GM10266 (cell line): Measurements from ENCODE around the gene RASGRP2.
A peak's percentile ranks its signal among the peaks of the same experiment; 100 is the strongest.

Source experiments
- DNase-seq: peaks from one replicate; pipeline ENCODE4 v3.0.0; 2012; ENCODE audit errors: extremely low spot score
- TF ChIP-seq, protein P1 (sequence below): IDR thresholded peaks from 2 replicates; pipeline ENCODE4 v1.5.1; 2012; ENCODE audit warnings: mild to moderate bottlenecking, low read depth; ENCODE audit not compliant: control insufficient read depth, insufficient read depth; ENCODE audit errors: missing control alignments

Gene RASGRP2

DNA sequence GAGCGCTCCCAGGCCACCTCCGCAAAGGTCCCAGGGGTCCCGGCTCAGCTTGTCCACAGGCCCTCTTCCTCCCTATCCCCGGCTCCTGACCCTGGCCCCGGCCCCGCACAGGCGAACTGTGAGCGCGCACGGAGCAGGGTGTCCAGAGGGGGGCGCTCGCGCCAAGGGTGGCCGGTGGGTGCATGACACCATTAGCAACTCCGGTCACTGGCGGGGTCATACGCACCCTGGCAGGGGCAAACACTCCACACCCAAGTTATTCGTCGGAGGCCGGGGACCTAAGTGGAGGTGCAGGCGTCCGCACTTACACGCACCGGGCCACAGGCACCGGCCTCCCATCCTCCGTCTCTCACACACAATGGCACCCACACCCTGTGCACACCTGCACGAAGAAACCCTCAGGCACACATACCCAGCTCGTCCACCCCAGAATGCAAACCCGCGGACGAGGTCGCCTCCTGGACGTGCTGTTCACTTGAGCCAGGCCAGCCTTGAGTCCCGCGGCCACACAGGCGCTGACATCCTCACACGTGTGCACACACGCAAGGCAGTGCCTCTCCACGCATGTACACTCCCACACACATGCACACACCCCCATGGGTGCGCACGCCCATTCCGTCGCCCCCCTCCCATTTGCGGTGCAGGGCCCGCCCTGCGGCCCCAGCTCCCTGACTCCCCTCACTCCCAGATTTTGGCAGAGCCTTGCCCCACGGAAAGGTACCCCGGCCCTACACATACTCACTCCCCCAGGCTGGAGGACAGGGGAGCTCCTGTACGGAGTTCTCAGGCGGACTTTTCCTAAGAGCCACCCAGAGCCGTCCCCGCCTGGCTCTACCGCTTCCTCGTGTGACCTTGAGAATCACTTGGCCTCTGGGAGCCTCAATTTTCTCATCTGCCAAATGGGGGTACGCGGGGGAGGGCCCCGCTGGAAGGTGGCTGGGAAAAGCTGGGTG lies at the start of gene RASGRP2:
TSS of gene RASGRP2 (minus strand) at position 552 of the 953 bp plus-strand sequence. CDS start 1,276 bp downstream, outside the sequence.
- peak; percentile 86 for DNase-seq
- TF ChIP-seq, protein P1, sequence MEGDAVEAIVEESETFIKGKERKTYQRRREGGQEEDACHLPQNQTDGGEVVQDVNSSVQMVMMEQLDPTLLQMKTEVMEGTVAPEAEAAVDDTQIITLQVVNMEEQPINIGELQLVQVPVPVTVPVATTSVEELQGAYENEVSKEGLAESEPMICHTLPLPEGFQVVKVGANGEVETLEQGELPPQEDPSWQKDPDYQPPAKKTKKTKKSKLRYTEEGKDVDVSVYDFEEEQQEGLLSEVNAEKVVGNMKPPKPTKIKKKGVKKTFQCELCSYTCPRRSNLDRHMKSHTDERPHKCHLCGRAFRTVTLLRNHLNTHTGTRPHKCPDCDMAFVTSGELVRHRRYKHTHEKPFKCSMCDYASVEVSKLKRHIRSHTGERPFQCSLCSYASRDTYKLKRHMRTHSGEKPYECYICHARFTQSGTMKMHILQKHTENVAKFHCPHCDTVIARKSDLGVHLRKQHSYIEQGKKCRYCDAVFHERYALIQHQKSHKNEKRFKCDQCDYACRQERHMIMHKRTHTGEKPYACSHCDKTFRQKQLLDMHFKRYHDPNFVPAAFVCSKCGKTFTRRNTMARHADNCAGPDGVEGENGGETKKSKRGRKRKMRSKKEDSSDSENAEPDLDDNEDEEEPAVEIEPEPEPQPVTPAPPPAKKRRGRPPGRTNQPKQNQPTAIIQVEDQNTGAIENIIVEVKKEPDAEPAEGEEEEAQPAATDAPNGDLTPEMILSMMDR, result peak; percentile 79

DNA sequence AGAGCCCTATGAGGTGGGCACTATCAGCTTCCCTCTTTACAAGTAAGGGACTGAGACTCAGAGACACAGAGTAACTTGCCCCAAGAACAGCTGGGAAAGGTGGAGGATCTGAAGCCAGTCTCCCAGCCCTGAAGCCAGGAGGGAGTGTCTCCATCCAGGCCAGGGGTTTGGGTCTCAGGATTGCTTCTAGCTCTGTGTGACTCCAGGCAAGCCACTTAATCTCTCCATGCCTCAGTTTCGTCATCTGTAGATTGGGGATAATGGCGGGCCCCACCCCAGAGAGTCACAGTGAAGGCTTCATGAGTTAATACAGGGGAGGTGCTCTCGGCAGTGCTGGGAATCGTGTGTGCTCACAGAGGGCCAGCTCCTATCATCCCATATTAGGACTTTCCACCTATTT lies 48.5 kb upstream of the RASGRP2 start:
- no peak for DNase-seq
- TF ChIP-seq, protein P1, result no peak

DNA sequence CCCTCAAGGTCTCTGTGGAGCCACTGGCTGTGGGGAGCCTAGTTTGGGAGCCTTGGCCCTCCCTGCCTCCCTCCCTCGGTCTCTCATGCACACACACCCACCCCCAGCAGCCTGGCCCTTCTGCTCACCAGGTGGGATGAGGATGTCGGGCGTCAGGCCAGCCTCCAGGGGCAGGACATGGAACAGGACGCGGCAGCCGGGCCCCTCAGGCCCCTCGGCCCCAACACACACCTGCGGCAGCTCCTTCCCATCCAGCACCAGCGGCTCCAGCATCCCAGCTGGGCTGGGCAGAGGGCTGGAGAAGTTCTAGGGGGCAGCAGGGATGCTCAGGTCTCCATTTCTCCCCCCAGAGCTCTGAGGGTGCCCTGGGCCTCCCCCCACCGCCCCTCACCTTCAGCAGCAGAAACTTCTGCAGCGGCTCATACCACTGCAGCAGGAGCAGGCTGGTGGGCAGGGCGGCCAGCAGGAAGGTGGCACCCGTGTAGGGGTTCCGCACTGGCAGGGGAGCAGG lies 47.9 kb upstream of the RASGRP2 start:
- DNase-seq, result no peak
- TF ChIP-seq, protein P1, result no peak

GRCh38 chr11:64790205-64791095 lies 46.5 kb upstream of the RASGRP2 start:
- no peak for DNase-seq
- TF ChIP-seq, protein P1, result no peak

GRCh38 chr11:64789331-64790204 lies 45.6 kb upstream of the RASGRP2 start:
- TF ChIP-seq, protein P1, result no peak
- DNase-seq, result no peak

GRCh38 chr11:64788321-64789215 lies 44.6 kb upstream of the RASGRP2 start:
- TF ChIP-seq, protein P1, result no peak
- no peak for DNase-seq
